OCI-LY1 (cell line): ENCODE measurements around the gene SLC35F2.

Experiments used
- CTCF ChIP-seq: fragments of 200-600 bp; sonication (generic), shearing (Covaris generic); IDR thresholded peaks from 2 replicates; pipeline ENCODE4 v1.5.1; 2017; ENCODE audit warnings: mild to moderate bottlenecking, antibody characterized with exemption, low read length, moderate library complexity, mixed read lengths
- EZH2 ChIP-seq: fragments of 200-600 bp; sonication (generic), shearing (Covaris generic); IDR thresholded peaks from 2 replicates; pipeline ENCODE4 v1.8.0; 2017; ENCODE audit warnings: borderline replicate concordance, mixed run types, mild to moderate bottlenecking, antibody characterized with exemption, low read length, moderate library complexity, mixed read lengths

- TF ChIP-seq CTCF = no peak
- no peak for TF ChIP-seq EZH2
Measured at GRCh38 chr11:107856981-107857517, 1.5 kb downstream of the SLC35F2 start.
